Measurements from ENCODE around the gene RAI14. TPM values are rescaled to one million over a fixed set of nuclear protein-coding genes. Genes with fewer than 3 reads are reported as not detected.

RAI14 gene
- total RNA-seq, 1 experiment from 2014 or later = 133 TPM

DNA sequence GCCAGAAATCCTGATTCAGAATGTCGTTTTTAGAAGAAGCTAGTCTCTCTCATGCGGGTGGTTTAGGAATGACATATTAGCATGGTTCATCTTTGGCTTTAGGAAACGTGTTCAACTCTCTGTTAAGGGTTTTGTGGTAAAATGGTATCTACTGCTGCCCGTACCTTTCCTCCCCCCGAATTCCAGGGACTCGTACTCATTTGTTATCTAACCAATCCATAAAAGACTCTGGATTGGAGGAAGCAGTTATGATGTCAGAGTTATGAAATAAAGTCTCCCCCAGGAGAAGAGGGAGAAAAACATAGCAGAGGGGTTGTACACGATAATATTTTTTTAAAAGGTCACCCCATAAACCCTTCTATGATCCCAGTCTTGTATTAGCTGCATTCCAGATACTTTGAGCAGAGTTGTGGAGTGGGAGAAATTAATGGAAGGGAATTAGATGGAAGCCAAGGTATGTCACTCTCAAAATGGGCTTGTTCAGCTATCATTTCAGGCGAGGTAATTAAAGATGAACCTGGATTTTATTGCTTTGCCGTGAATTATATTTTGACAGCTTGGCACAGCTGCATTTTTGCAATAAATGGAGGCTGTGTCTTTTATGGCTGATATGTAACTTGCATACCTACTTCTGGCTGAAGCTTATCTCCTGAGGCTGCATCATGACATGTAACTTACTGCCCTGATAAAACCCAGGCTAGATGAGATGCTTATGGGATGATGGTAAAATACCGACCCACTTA lies 31.3 kb downstream of the RAI14 start:
- no peak overlapping the region; the same call in 1 of the 2 replicates for H3K4me2 ChIP-seq
- H3K27ac ChIP-seq = 0 out of 2 replicates have a peak overlapping the region, but pooled peaks have one; percentile 34
- peaks cover 97% of the 10 kb centered on the region for H3K79me2 ChIP-seq (ENCODE audit: low read depth)
- ChIA-PET POLR2A (ENCODE audit: unreplicated experiment) (interaction anchor here (0.5 to 1.2 kb wide), 16 partner anchors 13 to 228 kb away, joined by 3 to 13 read pairs (median 6); partner anchors contain the start of genes BRIX1, RAD1, RAI14 and TTC23L), CTCF (interaction anchor here (0.6 to 2.2 kb wide), 10 partner anchors 12 to 228 kb away, joined by 3 to 9 read pairs (median 4); partner anchors contain the start of genes RAD1 and TTC23L)
- no peaks in the 10 kb centered on the region for H3K9me3 ChIP-seq (ENCODE audit: insufficient read depth, low read depth)
- no peaks in the 10 kb centered on the region for H3K27me3 ChIP-seq (ENCODE audit: insufficient read depth, low read depth)
- no peak overlapping the region for H3K4me3 ChIP-seq
- H4K20me1 ChIP-seq (ENCODE audit: insufficient read depth) = no peaks in the 10 kb centered on the region
- peaks cover 59% of the 10 kb centered on the region for H3F3A ChIP-seq (ENCODE audit: insufficient read depth, low read depth)
- TSS peak; percentile 78 for BruUV-seq (replicated peaks)
- intact Hi-C loops (cut with micrococcal nuclease; ENCODE audit: unreplicated experiment) = loop anchor here (1.0 kb wide), 3 partner anchors 152 to 211 kb away; partner anchors contain the start of gene TTC23L
- peak in 1 of 2 experiments; percentile 55 for DNase-seq
- peaks cover 66% of the 10 kb centered on the region for H3K36me3 ChIP-seq (ENCODE audit: low read depth)
- H3K4me1 ChIP-seq (replicated peaks; ENCODE audit: insufficient read depth) = peaks cover 52% of the 10 kb centered on the region
- no peaks in the 10 kb centered on the region for H3K9me2 ChIP-seq (ENCODE audit: insufficient read depth)
- no peak overlapping the region for H2AFZ ChIP-seq
- TF ChIP-seq, protein P1, sequence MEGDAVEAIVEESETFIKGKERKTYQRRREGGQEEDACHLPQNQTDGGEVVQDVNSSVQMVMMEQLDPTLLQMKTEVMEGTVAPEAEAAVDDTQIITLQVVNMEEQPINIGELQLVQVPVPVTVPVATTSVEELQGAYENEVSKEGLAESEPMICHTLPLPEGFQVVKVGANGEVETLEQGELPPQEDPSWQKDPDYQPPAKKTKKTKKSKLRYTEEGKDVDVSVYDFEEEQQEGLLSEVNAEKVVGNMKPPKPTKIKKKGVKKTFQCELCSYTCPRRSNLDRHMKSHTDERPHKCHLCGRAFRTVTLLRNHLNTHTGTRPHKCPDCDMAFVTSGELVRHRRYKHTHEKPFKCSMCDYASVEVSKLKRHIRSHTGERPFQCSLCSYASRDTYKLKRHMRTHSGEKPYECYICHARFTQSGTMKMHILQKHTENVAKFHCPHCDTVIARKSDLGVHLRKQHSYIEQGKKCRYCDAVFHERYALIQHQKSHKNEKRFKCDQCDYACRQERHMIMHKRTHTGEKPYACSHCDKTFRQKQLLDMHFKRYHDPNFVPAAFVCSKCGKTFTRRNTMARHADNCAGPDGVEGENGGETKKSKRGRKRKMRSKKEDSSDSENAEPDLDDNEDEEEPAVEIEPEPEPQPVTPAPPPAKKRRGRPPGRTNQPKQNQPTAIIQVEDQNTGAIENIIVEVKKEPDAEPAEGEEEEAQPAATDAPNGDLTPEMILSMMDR (conservative IDR thresholded peaks at IDR 0.05) = no peak
- no peak for TF ChIP-seq EZH2 (IDR thresholded peaks at IDR 0.05; ENCODE audit: low read depth)

DNA sequence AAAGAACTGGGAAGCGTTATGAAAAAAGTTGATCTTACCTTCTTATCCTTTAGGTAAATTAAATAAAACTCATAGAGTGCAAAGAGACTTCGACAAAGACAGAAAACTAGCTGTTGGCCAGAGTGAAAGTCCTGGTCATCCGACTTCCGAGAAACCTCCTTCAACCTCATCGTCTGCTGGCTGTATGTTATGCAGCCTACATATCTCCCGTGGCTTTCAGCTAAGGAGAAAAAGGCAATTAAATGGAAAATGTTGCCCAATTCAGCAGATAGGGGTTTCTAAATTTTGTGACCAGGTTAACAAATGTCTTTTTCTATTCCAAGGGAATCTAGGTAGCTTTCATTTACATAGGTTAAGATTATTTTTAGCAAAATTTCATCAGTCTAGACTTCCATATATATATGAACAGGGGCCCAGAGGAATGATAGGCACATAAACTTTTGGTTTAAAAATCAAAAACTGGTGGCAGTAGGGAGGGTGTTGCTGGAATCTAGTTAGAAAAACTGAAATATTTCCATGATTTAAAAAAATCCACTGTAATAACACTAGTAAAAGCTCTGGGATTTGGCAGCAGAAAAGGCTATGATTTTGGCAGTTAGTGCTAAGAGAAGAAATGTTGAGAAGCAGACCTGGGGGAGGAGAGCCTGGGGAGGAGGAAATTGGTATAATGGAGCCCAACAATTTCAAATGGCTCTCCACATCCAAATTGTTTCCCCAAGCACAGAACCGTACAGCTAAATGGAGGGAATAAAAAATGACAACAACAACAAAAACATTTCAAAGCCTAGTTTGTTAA lies 32.1 kb downstream of the RAI14 start:
- H3K79me2 ChIP-seq (ENCODE audit: low read depth) = peaks cover 99% of the 10 kb centered on the region
- H4K20me1 ChIP-seq (ENCODE audit: insufficient read depth) = no peaks in the 10 kb centered on the region
- TF ChIP-seq, protein P1 (conservative IDR thresholded peaks at IDR 0.05) = no peak
- TF ChIP-seq EZH2 (IDR thresholded peaks at IDR 0.05; ENCODE audit: low read depth) = no peak
- CTCF ChIA-PET = interaction anchor here (0.8 to 1.2 kb wide), 2 partner anchors 21 to 227 kb away, joined by 3 read pairs; partner anchors contain the start of gene RAD1
- peaks cover 67% of the 10 kb centered on the region for H3K36me3 ChIP-seq (ENCODE audit: low read depth)
- intact Hi-C loops (cut with micrococcal nuclease; ENCODE audit: unreplicated experiment) = no loop called here
- no peak overlapping the region for H2AFZ ChIP-seq
- H3F3A ChIP-seq (ENCODE audit: insufficient read depth, low read depth) = peaks cover 56% of the 10 kb centered on the region
- H3K4me3 ChIP-seq = no peak overlapping the region
- BruUV-seq (replicated peaks) = no TSS peak
- H3K4me1 ChIP-seq (replicated peaks; ENCODE audit: insufficient read depth) = peaks cover 44% of the 10 kb centered on the region
- H3K4me2 ChIP-seq = no peak overlapping the region
- no peaks in the 10 kb centered on the region for H3K27me3 ChIP-seq (ENCODE audit: insufficient read depth, low read depth)
- H3K9me2 ChIP-seq (ENCODE audit: insufficient read depth) = no peaks in the 10 kb centered on the region
- no peaks in the 10 kb centered on the region for H3K9me3 ChIP-seq (ENCODE audit: insufficient read depth, low read depth)
- POLR2A ChIA-PET (ENCODE audit: unreplicated experiment) = interaction anchor here (0.6 kb wide), 1 partner anchor 81 kb away, joined by 4 read pairs; no protein-coding TSS in a partner anchor
- H3K27ac ChIP-seq = no peak overlapping the region
- DNase-seq = no peak

DNA sequence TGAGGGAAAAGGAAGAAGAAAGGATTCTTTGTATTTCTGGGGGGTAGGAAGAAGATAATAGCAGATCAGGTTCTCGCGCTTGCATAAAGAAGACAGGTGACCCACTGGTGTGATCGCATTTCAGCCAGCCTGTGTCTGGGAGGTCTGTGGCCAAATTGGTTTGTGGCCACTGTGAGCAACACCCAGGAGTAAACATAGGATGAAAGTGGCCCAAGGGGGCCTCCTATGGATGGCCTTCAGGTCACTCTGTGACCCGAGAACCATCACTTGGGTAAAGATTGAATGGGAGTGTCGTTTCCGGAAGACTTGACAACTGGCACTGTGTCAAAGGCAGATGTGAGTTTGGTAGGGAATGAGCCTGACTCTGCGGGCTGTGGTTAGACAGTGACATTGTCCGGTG lies 34.2 kb downstream of the RAI14 start:
- ChIA-PET POLR2A (ENCODE audit: unreplicated experiment) (no interaction called here), CTCF (no interaction called here)
- intact Hi-C loops (cut with micrococcal nuclease; ENCODE audit: unreplicated experiment) = no loop called here
- 0 out of 2 replicates have a peak, but pooled peaks cover 6% of the 10 kb centered on the region for H4K20me1 ChIP-seq (ENCODE audit: insufficient read depth)
- H3K79me2 ChIP-seq (ENCODE audit: low read depth) = peaks cover 99% of the 10 kb centered on the region
- H3K27me3 ChIP-seq (ENCODE audit: insufficient read depth, low read depth) = no peaks in the 10 kb centered on the region
- peaks cover 70% of the 10 kb centered on the region for H3K36me3 ChIP-seq (ENCODE audit: low read depth)
- H3K27ac ChIP-seq = no peak overlapping the region
- no peak overlapping the region for H2AFZ ChIP-seq
- no peaks in the 10 kb centered on the region for H3K9me3 ChIP-seq (ENCODE audit: insufficient read depth, low read depth)
- no peaks in the 10 kb centered on the region for H3K9me2 ChIP-seq (ENCODE audit: insufficient read depth)
- H3K4me3 ChIP-seq = no peak overlapping the region
- peaks cover 43% of the 10 kb centered on the region; the same call in 1 of the 2 replicates for H3F3A ChIP-seq (ENCODE audit: insufficient read depth, low read depth)
- no peak for TF ChIP-seq EZH2 (IDR thresholded peaks at IDR 0.05; ENCODE audit: low read depth)
- TF ChIP-seq, protein P1 (conservative IDR thresholded peaks at IDR 0.05) = no peak
- no TSS peak for BruUV-seq (replicated peaks)
- no peak for DNase-seq
- no peak overlapping the region for H3K4me2 ChIP-seq
- peaks cover 28% of the 10 kb centered on the region for H3K4me1 ChIP-seq (replicated peaks; ENCODE audit: insufficient read depth)
